MM.1S (cell line): ENCODE data around the gene CLIC5.

Experiments used
- DNase-seq: peaks from one replicate; pipeline ENCODE4 v3.0.0-alpha.2; 2015
- H2AFZ ChIP-seq: fragments of 300-600 bp; sonication (generic); 2 replicates; pipeline ENCODE4 v1.6.0; 2016; ENCODE audit warnings: antibody characterized with exemption, low read length
- H3F3A ChIP-seq: fragments of 300-600 bp; sonication (generic); 2 replicates; pipeline ENCODE4 v1.6.1; 2016; ENCODE audit warnings: mild to moderate bottlenecking, antibody characterized with exemption, low read length, moderate library complexity, mixed read lengths; ENCODE audit not compliant: insufficient read depth
- H3K27ac ChIP-seq: fragments of 300-600 bp; sonication (generic); 2 replicates; pipeline ENCODE4 v1.5.1; 2016; ENCODE audit warnings: mild to moderate bottlenecking, low read length
- H3K27me3 ChIP-seq: fragments of 300-600 bp; sonication (generic); replicated peaks from 2 replicates; pipeline ENCODE4 v1.6.0; 2016; ENCODE audit warnings: low read length; ENCODE audit not compliant: insufficient read depth
- H3K36me3 ChIP-seq: fragments of 300-600 bp; sonication (generic); replicated peaks from 2 replicates; pipeline ENCODE4 v1.6.1; 2016; ENCODE audit warnings: mild to moderate bottlenecking, low read length, mixed read lengths; ENCODE audit not compliant: insufficient read depth
- H3K4me1 ChIP-seq: fragments of 300-600 bp; sonication (generic); 2 replicates; pipeline ENCODE4 v1.6.1; 2016; ENCODE audit warnings: low read length, mixed read lengths
- H3K4me2 ChIP-seq: fragments of 300-600 bp; sonication (generic); 2 replicates; pipeline ENCODE4 v1.6.0; 2016; ENCODE audit warnings: low read depth, low read length
- H3K4me3 ChIP-seq: fragments of 300-600 bp; sonication (generic); 2 replicates; pipeline ENCODE4 v1.5.1; 2016; ENCODE audit warnings: low read length, mixed read lengths
- H3K79me2 ChIP-seq: fragments of 300-600 bp; sonication (generic); 2 replicates; pipeline ENCODE4 v1.6.1; 2016; ENCODE audit warnings: mixed run types, low read length, mixed read lengths
- H3K9ac ChIP-seq: fragments of 300-600 bp; sonication (generic); 2 replicates; pipeline ENCODE4 v1.6.1; 2016; ENCODE audit warnings: low read length, mixed read lengths
- H3K9me2 ChIP-seq: fragments of 300-600 bp; sonication (generic); replicated peaks from 2 replicates; pipeline ENCODE4 v1.6.1; 2016; ENCODE audit warnings: mild to moderate bottlenecking, low read length, mixed read lengths; ENCODE audit not compliant: insufficient read depth
- H3K9me3 ChIP-seq: fragments of 300-600 bp; sonication (generic); replicated peaks from 2 replicates; pipeline ENCODE4 v1.6.1; 2016; ENCODE audit warnings: mild to moderate bottlenecking, low read length, mixed read lengths; ENCODE audit not compliant: insufficient read depth
- H4K20me1 ChIP-seq: fragments of 300-600 bp; sonication (generic); 2 replicates; pipeline ENCODE4 v1.6.1; 2016; ENCODE audit warnings: mild to moderate bottlenecking, low read length, moderate library complexity, mixed read lengths; ENCODE audit not compliant: insufficient read depth
- CTCF ChIP-seq: fragments of 300-600 bp; sonication (generic); IDR thresholded peaks from 2 replicates; pipeline ENCODE4 v1.5.1; 2016; ENCODE audit warnings: antibody characterized with exemption, low read length, mixed read lengths
- EZH2 ChIP-seq: fragments of 300-600 bp; sonication (generic); optimal IDR thresholded peaks from 2 replicates; pipeline ENCODE3; 2017; ENCODE audit warnings: low read depth, mild to moderate bottlenecking, antibody characterized with exemption, low read length, mixed read lengths
- EZH2phosphoT487 ChIP-seq: fragments of 300-600 bp; sonication (generic); IDR thresholded peaks from 2 replicates; pipeline ENCODE4 v1.6.1; 2018; ENCODE audit warnings: antibody characterized with exemption, low read length

CLIC5 gene

GRCh38 chr6:45870531-45870930, 145.1 kb downstream of the CLIC5 start:
- Histone ChIP-seq H3K27ac (no peak overlapping the region), H3K4me2 (no peak overlapping the region), H3K79me2 (no peaks in the 10 kb centered on the region), H4K20me1 (no peaks in the 10 kb centered on the region), H3K27me3 (no peaks in the 10 kb centered on the region), H3F3A (no peaks in the 10 kb centered on the region), H3K9ac (no peak overlapping the region), H3K9me2 (no peaks in the 10 kb centered on the region), H3K36me3 (no peaks in the 10 kb centered on the region), H2AFZ (no peak overlapping the region), H3K4me1 (no peaks in the 10 kb centered on the region), H3K9me3 (no peaks in the 10 kb centered on the region), H3K4me3 (no peak overlapping the region)
- DNase-seq = no peak
- TF ChIP-seq EZH2 (no peak), EZH2phosphoT487 (no peak), CTCF (no peak)

- Histone ChIP-seq H3F3A (no peaks in the 10 kb centered on the region), H3K79me2 (no peaks in the 10 kb centered on the region), H3K4me1 (no peaks in the 10 kb centered on the region), H3K4me3 (no peak overlapping the region), H3K4me2 (no peak overlapping the region), H3K27ac (no peak overlapping the region), H3K27me3 (no peaks in the 10 kb centered on the region), H3K9me2 (no peaks in the 10 kb centered on the region), H3K36me3 (no peaks in the 10 kb centered on the region), H2AFZ (no peak overlapping the region), H3K9ac (no peak overlapping the region), H4K20me1 (no peaks in the 10 kb centered on the region), H3K9me3 (no peaks in the 10 kb centered on the region)
- no peak for TF ChIP-seq CTCF
- no peak for TF ChIP-seq EZH2phosphoT487
- TF ChIP-seq EZH2 = no peak
- no peak for DNase-seq
These were observed 151.0 kb downstream of the CLIC5 start for GRCh38 chr6:45864651-45865050.

GRCh38 chr6:45858691-45859090, 157.0 kb downstream of the CLIC5 start:
- TF ChIP-seq EZH2 (no peak), EZH2phosphoT487 (no peak), CTCF (no peak)
- DNase-seq = no peak
- no peaks in the 10 kb centered on the region for H3K9me2 ChIP-seq

More at GRCh38 chr6:45858691-45859090, 157.0 kb downstream of the CLIC5 start:
- H3K4me2 ChIP-seq = no peak overlapping the region
- H3K9ac ChIP-seq = no peak overlapping the region
- H3K79me2 ChIP-seq = no peaks in the 10 kb centered on the region
- H3F3A ChIP-seq = no peaks in the 10 kb centered on the region
- no peak overlapping the region for H3K27ac ChIP-seq
- H4K20me1 ChIP-seq = no peaks in the 10 kb centered on the region
- no peak overlapping the region for H2AFZ ChIP-seq
- no peaks in the 10 kb centered on the region for H3K27me3 ChIP-seq
- H3K9me3 ChIP-seq = no peaks in the 10 kb centered on the region
- H3K36me3 ChIP-seq = no peaks in the 10 kb centered on the region
- no peaks in the 10 kb centered on the region for H3K4me1 ChIP-seq
- H3K4me3 ChIP-seq = no peak overlapping the region
